GM19351 (cell line): ENCODE measurements around the gene ADAMTS2.
"Not testable (repeated sequence)": the region's sequence is repeated elsewhere in the genome, so short reads cannot be mapped to it uniquely, and the experiment has no call there.

Experiments used
- ATAC-seq: cut with Tn5 transposase; IDR thresholded peaks from one replicate; pipeline ENCODE4 v1.9.1; 2021; ENCODE audit warnings: mild to moderate bottlenecking, moderate library complexity; ENCODE audit not compliant: unreplicated experiment

The ADAMTS2 gene

GRCh38 chr5:179298181-179298993 is 46.9 kb downstream of the ADAMTS2 start:
- ATAC-seq, result no peak

- no peak for ATAC-seq
Measured at GRCh38 chr5:179297486-179298180, 47.6 kb downstream of the ADAMTS2 start.

DNA sequence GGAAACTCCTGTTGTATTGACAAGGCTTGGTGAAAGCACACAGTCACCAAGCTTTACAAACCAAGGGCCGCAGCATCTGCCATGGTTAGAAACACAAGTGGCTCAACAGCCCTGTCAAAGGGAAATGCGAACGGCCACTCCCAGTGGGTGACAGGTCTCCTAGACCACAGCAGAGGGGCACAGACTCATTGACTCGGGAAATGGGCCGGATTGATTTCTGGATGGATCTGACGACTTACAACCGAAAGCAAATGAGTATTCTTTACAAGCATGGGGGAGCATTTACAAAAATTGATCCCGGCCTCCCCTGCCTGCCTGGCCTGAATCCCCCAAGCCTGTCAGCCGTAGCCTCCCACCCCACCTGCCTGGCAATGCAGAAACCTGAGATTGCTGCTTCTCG is 48.2 kb downstream of the ADAMTS2 start:
- ATAC-seq, result no peak

DNA sequence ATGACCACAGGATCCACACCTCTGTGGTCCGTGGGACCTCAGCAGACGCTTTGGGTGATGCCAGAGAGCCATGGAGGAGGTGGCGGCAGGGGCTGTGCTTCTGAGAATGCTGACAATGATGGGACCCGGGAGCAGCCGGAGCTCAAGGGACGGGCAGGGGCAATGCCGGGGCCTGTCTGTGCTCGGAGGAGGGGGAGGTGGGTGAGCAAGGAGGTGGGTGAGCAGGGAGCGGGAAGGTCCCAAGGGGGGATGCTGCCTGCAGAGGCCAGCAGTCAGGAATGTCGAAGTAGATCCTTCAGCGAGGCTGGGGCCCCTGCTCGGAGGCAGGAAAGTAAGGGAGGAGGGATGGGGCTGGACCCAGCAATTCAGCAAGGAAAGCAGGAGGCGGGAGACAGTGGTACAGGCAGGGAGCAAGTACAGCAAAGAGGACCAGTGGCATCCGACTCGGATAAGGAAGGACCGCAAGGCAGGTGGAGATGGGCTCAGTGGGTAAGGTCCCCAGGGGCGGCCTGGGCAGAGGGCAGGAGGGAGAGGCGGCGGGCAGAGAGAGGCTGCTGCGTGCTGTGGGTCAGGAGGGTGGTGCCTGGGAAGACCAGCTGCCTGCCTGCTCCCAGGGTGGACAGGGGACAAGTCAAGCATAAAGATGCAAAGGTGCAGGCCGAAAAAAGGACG is 49.0 kb downstream of the ADAMTS2 start:
- no peak for ATAC-seq

DNA sequence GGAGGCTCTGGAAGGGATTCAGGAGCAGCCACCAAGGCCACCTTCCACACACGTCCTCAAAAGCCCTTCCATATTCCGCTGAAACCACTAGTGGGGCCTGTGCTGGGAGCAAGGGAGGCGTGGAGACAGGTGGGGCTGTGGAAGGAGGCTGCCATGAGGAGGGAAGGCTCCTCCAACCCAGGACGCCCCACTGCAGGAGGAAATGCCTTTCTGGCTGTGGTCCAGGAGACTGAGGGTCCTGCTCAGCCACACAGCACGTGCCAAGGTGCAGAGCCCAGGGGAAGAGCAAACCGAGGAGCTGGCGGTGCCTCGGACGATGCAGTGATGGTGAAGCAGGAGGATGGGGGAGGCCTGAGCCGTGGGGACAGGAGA is 49.5 kb downstream of the ADAMTS2 start:
- no peak for ATAC-seq

- no peak for ATAC-seq
Measured at GRCh38 chr5:179294891-179295777, 50.1 kb downstream of the ADAMTS2 start.

DNA sequence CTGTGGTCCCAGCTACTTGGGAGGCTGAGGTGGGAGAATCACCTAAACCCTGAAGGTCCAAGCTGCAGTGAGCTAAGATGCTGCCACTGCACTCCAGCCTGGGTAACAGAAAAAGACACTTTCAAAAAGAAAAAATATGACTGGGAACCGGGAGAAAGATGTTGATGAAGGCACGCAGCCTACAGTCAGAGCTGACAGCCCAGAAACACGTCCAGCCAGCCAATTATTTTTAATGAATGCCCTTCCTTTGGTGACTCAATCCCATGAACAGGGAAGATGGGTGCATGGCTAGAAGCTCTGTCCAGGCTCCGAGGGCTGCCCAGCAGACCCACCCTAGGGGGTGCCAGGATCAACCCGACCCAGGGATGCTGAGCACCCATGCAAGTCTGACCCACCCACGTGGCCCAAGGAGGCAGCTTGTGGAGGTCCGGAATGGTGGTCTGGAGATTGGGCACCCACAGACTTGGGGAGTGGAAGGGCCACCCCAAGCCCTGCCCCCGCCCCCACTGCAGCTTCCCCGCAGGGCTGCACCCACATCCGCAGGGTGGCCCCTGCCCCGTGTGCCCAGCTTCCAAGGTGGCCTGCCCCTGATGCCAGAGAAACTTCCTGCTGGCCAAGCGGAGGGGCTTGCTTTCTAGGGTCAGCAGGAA is 51.0 kb downstream of the ADAMTS2 start:
- no peak for ATAC-seq

GRCh38 chr5:179292681-179293635 is 52.3 kb downstream of the ADAMTS2 start:
- ATAC-seq, result no peak

DNA sequence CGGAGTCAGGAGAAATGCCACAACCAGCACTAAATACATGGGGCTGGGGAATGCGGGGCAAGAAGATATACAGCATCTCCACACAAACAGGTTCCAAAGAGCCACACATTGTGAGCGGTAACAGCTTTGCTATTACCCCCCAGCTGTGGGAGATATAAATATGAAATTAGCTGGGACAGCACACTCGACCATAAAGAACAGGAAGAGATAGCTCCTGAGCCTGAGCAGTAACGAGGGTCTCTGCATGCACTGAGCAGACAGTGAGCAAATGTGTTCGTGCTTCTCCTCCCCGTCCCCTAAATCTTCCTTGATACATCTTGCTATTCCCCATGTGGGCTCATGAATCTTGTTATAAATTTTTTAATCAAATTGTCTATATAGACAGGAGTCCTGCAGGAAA is 53.1 kb downstream of the ADAMTS2 start:
- no peak for ATAC-seq

GRCh38 chr5:179290681-179291540 is 54.4 kb downstream of the ADAMTS2 start:
- no peak for ATAC-seq

DNA sequence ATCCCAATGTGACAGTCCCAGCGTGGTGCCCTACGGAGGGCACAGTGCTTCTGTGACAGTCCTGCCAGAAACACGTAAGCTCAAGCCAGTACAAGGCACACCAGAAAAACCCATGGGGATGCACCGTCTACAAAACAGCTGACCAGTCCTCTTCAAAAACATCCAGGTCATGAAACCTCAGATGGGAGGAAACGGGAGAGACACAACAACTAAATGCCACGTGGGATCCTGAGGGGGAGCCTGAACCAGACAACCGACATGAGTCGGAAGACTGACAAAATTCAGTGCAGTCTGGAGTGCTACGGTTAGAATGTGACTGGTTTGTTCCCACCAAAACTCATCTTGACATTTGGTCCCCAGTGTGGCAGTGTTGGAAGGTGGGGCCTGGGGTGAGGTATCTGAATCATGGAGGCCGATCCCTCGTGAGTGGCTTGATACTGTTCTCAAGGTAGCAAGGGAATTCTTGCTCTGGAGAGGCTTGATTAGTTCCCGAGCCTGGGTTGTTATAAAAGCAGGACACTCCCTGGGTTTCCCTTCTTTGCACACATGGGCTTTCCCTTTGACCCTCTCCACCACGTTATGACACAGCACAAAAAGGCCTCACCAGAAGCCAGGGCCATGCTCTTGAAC is 55.4 kb downstream of the ADAMTS2 start:
- no peak for ATAC-seq

DNA sequence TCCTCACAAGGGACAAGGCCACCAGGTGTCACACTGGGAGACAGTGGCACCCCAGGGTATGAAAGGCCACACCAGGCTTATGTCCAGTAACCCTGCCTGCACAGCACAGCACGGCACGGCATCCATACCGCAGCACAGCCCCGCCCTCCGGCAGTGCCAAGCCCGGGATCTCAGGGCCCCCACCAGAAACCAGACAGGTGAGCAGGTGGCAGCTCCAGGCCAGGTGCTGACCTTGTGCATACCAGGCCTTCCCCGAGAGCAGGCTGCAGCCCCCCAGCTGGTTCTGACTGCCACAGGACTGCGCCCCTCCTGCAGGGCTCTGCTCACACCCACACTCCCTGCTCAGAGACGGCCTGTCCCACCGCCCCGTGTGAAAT is 56.5 kb downstream of the ADAMTS2 start:
- ATAC-seq, result no peak

DNA sequence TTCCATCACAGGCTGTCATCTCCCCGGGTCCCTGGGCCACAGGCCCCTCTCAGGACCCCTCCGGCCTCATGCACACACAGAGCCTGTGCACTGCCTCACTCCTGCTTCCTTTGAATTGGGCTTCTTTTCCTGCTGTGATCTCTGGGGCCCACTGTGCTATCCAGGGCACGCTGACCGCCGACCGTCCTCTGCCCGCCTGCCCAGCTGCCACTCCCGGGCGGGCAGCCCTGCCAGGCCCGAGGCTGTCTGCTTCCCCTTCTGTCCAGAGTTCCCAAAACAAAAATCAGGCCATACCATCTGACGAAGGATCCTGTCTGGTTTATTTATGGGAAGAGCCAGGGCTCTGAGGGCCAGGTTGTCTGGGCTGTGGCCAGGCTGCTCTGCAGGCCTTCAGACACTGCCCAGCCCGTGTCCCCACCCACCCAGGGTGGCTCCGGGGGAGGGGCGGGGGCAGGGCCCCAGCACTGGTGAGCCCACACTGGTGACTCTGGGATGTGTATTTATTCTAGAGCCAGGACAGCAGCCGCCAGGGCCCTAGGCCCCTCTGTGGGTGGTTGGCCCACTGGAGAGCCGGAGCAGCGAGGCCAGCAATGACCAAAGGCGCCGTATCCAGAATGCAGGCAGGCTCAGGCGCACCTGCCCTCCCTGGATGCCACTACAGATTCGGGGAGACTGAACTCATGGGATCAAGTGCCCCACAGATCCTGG is 57.0 kb downstream of the ADAMTS2 start:
- ATAC-seq, result no peak

DNA sequence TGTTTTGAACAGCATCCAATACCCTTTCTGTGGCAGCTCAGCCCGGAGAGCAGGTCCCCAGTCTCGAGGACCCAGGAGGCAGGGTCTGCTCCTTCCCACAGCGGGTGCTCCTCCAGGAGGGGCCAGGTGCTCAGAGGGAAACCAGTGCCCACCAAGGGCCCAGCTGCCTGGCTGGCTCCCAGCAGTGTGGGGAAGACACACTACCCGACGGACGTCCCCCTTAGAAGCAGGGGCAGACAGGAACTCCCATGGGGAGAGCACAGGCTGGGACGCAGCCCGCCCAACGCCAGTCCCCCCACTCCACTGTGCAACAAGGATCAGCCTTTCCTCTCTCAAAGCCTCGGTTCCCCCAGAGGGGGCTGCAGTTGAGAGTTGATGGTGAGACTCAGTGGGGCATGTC is 57.6 kb downstream of the ADAMTS2 start:
- no peak for ATAC-seq

DNA sequence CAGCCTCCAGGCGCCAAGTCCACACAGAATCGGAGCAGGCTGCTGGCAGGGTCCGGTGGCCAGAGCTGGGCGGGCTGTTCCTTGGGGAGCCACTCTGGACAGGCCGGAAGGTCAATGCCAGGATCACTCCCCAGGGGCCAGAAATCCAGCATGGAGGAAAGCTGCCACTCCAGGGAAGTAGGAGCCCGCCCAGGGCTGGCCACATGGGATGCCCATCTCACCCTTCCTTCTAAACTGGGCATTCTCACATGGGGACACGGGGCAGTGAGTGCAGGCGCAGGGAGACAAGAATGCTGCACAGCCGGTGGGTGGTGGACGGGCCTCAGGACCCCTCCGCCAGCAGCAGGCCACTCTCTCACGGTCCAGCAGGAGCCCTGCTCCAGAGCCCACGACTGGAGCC is 58.2 kb downstream of the ADAMTS2 start:
- no peak for ATAC-seq

DNA sequence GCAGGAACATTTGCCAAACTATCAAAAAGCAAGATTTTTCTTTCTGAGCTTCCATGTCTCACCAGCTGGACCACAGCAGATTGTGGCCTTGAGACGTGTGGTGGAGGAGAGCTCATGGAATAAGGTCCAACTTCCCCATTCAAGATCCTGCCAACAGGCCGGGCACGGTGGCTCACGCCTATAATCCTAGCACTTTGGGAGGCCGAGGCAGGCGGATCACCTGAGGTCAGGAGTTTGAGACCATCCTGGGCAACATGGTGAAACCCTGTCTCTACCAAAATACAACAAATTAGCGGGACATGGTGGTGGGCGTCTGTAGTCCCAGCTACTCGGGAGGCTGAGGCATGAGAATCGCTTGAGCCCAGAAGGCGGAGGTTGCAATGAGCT is 59.5 kb downstream of the ADAMTS2 start:
- ATAC-seq, result not testable (repeated sequence)
